ENCODE measurements around the gene PHKG1. TPM values are rescaled to one million over a fixed set of nuclear protein-coding genes. Genes with fewer than 3 reads are reported as not detected.
"Not testable (repeated sequence)": the region's sequence is repeated elsewhere in the genome, so short reads cannot be mapped to it uniquely, and the experiment has no call there.

PHKG1 gene
- total RNA-seq, 1 donor from 2014 or later = not detected

DNA sequence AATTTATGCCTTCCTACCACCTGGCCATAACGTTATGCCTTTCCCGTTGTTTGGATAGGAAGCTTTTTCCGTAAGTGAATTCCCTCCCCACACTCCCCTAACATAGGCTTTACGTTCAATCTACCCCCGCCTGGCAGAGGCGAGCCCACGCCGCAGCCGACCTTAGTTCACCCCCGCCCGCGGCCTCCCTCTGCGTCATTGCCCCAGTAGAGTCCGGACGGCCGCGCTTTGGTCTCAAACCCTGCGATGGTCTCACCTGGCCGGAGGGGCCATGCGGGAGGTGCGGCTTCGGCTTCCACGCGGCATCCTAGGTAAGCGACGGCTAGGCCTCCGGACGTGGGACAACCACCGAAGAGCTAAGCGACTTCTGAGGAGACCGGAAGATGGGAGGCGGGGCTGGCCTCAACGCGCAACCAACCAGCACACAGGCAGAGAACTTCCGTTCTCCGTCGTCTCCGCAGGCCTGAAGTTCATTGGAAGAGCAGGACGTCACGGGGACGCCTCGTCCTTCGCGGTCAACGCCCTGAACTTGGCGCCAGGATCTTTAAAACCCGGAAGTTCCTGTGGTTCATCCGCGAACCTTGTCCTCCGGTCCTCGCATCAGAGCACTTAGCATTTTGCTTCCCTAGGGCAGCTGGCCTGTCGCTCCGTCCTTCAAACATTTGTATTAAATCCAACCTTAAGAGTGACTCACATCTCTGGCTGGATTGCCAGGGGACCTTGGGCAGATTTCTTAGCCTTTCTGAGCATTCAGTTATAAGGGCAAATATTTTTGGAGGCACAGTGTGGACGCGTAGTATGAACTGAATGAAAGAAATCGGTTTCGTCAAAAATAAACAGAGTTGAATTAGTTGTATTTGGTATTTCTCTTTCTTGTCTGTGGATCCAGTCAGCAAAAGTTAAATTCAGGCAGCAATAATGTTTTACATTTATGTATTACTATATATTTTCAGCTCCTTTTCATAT, 13.6 kb upstream of the PHKG1 start, which contains the start of gene CHCHD2:
TSS of gene CHCHD2 (minus strand) at position 369 of the 966 bp plus-strand sequence. CDS start at position 306, 63 bp downstream.
- Mint-ChIP-seq H3K4me1 (ENCODE audit: low read depth, unreplicated experiment) (no peaks in the 10 kb centered on the region), H3K36me3 (ENCODE audit: unreplicated experiment) (peaks cover 4% of the 10 kb centered on the region), H3K4me3 (ENCODE audit: unreplicated experiment) (no peak within 1 kb of the TSS), H3K27me3 (ENCODE audit: unreplicated experiment) (no peaks in the 10 kb centered on the region), H3K27ac (ENCODE audit: unreplicated experiment) (no peak within 1 kb of the TSS), H3K9me3 (ENCODE audit: unreplicated experiment) (peaks cover 12% of the 10 kb centered on the region)
- no peak for TF ChIP-seq CTCF (IDR thresholded peaks at IDR 0.05; ENCODE audit: partially characterized antibody, unreplicated experiment)
- no peak for DNase-seq

DNA sequence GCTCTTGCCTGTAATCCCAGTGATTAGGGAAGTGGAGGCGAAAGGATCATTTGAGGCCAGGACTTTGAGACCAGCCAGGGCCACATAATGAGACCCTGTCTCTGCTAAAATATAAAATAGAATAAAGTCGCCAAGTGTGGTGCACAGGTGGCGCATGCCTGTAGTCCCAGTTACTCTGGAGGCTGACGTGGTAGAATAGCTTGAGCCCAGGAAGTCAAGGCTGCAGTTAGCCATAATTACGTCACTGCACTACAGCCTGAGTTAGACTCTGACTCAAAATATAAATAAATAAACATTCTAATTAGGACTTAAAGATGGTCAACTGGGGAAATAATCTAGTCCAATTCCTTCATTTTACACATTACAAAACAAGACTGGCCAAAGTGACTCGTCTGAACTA, 12.8 kb upstream of the PHKG1 start:
- H3K27ac Mint-ChIP-seq (ENCODE audit: unreplicated experiment) = no peak overlapping the region
- no peak for DNase-seq
- H3K27me3 Mint-ChIP-seq (ENCODE audit: unreplicated experiment) = no peaks in the 10 kb centered on the region
- no peaks in the 10 kb centered on the region for H3K4me1 Mint-ChIP-seq (ENCODE audit: low read depth, unreplicated experiment)
- TF ChIP-seq CTCF (IDR thresholded peaks at IDR 0.05; ENCODE audit: partially characterized antibody, unreplicated experiment) = no peak
- peaks cover 11% of the 10 kb centered on the region for H3K9me3 Mint-ChIP-seq (ENCODE audit: unreplicated experiment)
- H3K36me3 Mint-ChIP-seq (ENCODE audit: unreplicated experiment) = peaks cover 4% of the 10 kb centered on the region
- no peak overlapping the region for H3K4me3 Mint-ChIP-seq (ENCODE audit: unreplicated experiment)

GRCh38 chr7:56104138-56104537, 11.4 kb upstream of the PHKG1 start:
- not testable (repeated sequence) for H3K9me3 Mint-ChIP-seq (ENCODE audit: unreplicated experiment); H3K36me3 Mint-ChIP-seq (ENCODE audit: unreplicated experiment); H3K4me3 Mint-ChIP-seq (ENCODE audit: unreplicated experiment); DNase-seq; H3K27me3 Mint-ChIP-seq (ENCODE audit: unreplicated experiment); H3K27ac Mint-ChIP-seq (ENCODE audit: unreplicated experiment); H3K4me1 Mint-ChIP-seq (ENCODE audit: low read depth, unreplicated experiment)

- no peaks in the 10 kb centered on the region for H3K36me3 Mint-ChIP-seq (ENCODE audit: unreplicated experiment)
- DNase-seq = no peak
- no peaks in the 10 kb centered on the region for H3K4me1 Mint-ChIP-seq (ENCODE audit: low read depth, unreplicated experiment)
- H3K27ac Mint-ChIP-seq (ENCODE audit: unreplicated experiment) = no peak overlapping the region
- no peaks in the 10 kb centered on the region for H3K27me3 Mint-ChIP-seq (ENCODE audit: unreplicated experiment)
- no peak for TF ChIP-seq CTCF (IDR thresholded peaks at IDR 0.05; ENCODE audit: partially characterized antibody, unreplicated experiment)
- H3K9me3 Mint-ChIP-seq (ENCODE audit: unreplicated experiment) = no peaks in the 10 kb centered on the region
- no peak overlapping the region for H3K4me3 Mint-ChIP-seq (ENCODE audit: unreplicated experiment)
Measured at GRCh38 chr7:56099653-56100052, 6.9 kb upstream of the PHKG1 start.

DNA sequence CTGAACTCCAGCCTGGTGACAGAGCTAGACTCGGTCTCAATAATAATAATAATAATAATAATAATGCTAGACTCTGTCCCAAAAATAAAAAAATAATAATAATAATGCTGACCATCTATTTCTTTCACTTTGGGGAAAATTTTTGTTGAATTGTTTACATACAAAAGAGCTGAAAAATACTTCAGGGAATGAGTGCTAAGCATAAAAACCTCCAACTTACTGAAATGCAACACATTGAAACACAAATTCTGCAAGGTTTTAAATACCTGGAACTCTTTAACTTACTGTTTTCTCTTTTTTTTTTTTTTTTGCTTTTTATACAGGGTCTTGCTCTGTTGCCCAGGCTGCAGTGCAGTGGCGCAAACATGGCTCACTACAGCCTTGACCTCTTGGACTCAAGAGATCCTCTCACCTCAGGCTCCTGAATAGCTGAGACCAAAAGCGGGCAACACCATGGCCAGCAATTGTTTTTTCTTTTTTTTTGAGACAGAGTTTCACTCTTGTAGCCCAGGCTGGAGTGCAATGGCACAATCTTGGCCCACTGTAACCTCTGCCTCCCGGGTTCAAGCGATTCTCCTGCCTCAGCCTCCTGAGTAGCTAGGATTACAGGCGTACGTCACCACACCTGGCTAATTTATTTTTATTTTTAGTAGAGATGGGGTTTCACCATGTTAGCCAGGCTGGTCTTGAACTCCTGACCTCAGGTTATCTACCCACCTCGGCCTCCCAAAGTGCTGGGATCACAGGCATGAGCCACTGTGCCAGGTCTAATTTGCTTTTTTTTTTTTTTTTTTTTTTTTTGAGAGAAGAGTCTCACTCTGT, 5.6 kb upstream of the PHKG1 start:
- DNase-seq; H3K36me3 Mint-ChIP-seq (ENCODE audit: unreplicated experiment); H3K9me3 Mint-ChIP-seq (ENCODE audit: unreplicated experiment); H3K27ac Mint-ChIP-seq (ENCODE audit: unreplicated experiment); H3K4me1 Mint-ChIP-seq (ENCODE audit: low read depth, unreplicated experiment); H3K27me3 Mint-ChIP-seq (ENCODE audit: unreplicated experiment); H3K4me3 Mint-ChIP-seq (ENCODE audit: unreplicated experiment): not testable (repeated sequence)

Measured in glutamatergic neuron (in vitro differentiated cells).